ENCODE results near the gene PPY.
"Not testable (repeated sequence)": the region's sequence is repeated elsewhere in the genome, so short reads cannot be mapped to it uniquely, and the experiment has no call there.

PPY gene

GRCh38 chr17:43939886-43940285 is 2.4 kb downstream of the PPY start:
- H3K27me3 ChIP-seq (ENCODE audit: control insufficient read depth, insufficient read depth, low read length), result peaks cover 38% of the 10 kb centered on the region
- peaks cover 7% of the 10 kb centered on the region for H3K4me1 ChIP-seq (ENCODE audit: control insufficient read depth, insufficient read depth, low read length)
- H3K9me3 ChIP-seq (ENCODE audit: control insufficient read depth, insufficient read depth, low read length), result no peaks in the 10 kb centered on the region
- H3K36me3 ChIP-seq (ENCODE audit: control insufficient read depth, insufficient read depth, low read length), result no peaks in the 10 kb centered on the region
- H3K4me3 ChIP-seq (ENCODE audit: low read depth, low read length), result no peak overlapping the region
- no peak overlapping the region for H3K9ac ChIP-seq (ENCODE audit: low read depth, low read length)

DNA sequence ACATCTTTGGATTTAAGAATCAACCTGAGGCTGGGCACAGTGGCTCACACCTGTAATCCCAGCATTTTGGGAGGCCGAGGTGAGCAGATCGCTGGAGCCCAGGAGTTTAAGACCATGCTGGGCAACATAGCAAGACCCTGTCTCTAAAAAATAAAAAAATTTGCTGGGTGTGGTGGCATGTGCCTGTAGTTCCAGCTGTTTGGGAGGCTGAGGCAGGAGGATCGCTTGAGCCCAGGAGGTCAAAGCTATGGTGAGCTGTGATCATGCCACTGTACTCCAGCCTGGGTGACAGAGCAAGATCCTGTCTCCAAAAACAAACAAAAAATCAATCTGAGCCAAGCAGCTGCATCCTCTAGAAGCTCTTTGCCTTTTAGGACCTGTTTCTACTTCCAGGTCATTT is 2.8 kb downstream of the PPY start:
- not testable (repeated sequence) for H3K4me3 ChIP-seq (ENCODE audit: low read depth, low read length); H3K36me3 ChIP-seq (ENCODE audit: control insufficient read depth, insufficient read depth, low read length); H3K4me1 ChIP-seq (ENCODE audit: control insufficient read depth, insufficient read depth, low read length); H3K9me3 ChIP-seq (ENCODE audit: control insufficient read depth, insufficient read depth, low read length); H3K9ac ChIP-seq (ENCODE audit: low read depth, low read length)
- H3K27me3 ChIP-seq (ENCODE audit: control insufficient read depth, insufficient read depth, low read length), result peaks cover 38% of the 10 kb centered on the region

DNA sequence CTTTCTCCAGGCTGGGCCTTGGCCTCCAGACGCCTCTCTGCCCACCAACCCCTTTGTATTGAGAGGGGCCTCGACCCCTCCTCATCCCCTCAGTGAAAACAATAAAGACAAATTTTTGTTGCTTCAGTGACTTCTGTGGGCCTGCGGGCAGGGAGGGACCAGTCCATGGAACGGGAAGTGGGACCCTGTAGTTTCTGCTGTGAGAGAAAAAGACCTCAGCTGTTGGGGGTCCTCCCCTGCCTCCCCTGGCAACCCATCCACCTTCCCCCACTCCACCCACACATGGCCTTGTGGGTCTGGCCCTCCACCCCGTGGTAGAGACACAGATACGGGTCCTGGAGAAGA is 3.5 kb downstream of the PPY start:
- H3K9me3 ChIP-seq (ENCODE audit: control insufficient read depth, insufficient read depth, low read length), result no peaks in the 10 kb centered on the region
- H3K4me3 ChIP-seq (ENCODE audit: low read depth, low read length), result no peak overlapping the region
- peaks cover 38% of the 10 kb centered on the region for H3K27me3 ChIP-seq (ENCODE audit: control insufficient read depth, insufficient read depth, low read length)
- no peak overlapping the region for H3K9ac ChIP-seq (ENCODE audit: low read depth, low read length)
- no peaks in the 10 kb centered on the region for H3K36me3 ChIP-seq (ENCODE audit: control insufficient read depth, insufficient read depth, low read length)
- peaks cover 6% of the 10 kb centered on the region for H3K4me1 ChIP-seq (ENCODE audit: control insufficient read depth, insufficient read depth, low read length)

DNA sequence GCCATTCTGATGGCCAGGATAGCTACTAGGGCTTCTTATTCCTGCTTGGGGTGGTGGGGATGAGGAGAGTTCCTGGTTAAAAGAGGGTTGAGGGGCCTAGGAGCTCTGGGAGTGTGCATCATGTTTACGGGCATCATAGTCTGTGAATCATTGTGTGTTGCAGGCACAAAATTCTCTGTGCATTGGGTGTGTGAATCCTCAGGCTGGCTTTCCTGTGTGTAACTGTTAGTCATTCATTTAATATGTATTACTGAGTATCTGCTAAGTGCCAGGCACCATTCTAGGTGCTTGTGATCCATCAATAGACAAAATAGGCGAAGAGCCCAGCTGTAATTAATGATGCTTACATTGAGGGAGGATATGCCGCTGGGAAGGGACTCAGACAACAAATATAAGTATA is 5.8 kb downstream of the PPY start:
- Histone ChIP-seq H3K27me3 (ENCODE audit: control insufficient read depth, insufficient read depth, low read length) (peaks cover 38% of the 10 kb centered on the region), H3K9me3 (ENCODE audit: control insufficient read depth, insufficient read depth, low read length) (no peaks in the 10 kb centered on the region), H3K4me1 (ENCODE audit: control insufficient read depth, insufficient read depth, low read length) (peaks cover 2% of the 10 kb centered on the region), H3K36me3 (ENCODE audit: control insufficient read depth, insufficient read depth, low read length) (no peaks in the 10 kb centered on the region), H3K9ac (ENCODE audit: low read depth, low read length) (no peak overlapping the region), H3K4me3 (ENCODE audit: low read depth, low read length) (no peak overlapping the region)

DNA sequence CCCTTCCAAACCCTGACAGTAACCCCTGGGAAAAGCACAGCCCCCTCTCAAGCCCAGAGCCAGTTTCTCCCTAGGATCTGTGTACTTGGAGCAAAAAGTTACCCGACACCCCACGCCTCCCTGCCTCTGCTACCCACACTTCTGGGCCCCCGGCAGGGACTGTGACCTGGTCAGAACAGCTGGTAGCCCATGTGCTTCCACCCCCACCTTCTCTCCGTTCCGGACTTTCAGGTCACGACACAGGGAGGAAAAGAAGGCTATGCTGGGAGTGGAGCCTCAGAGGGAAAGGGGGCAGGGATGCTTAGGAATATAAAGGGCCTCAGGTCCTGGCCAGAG is 6.4 kb downstream of the PPY start:
- no peak overlapping the region for H3K9ac ChIP-seq (ENCODE audit: low read depth, low read length)
- H3K9me3 ChIP-seq (ENCODE audit: control insufficient read depth, insufficient read depth, low read length), result no peaks in the 10 kb centered on the region
- H3K4me3 ChIP-seq (ENCODE audit: low read depth, low read length), result no peak overlapping the region
- H3K36me3 ChIP-seq (ENCODE audit: control insufficient read depth, insufficient read depth, low read length), result no peaks in the 10 kb centered on the region
- H3K27me3 ChIP-seq (ENCODE audit: control insufficient read depth, insufficient read depth, low read length), result peaks cover 38% of the 10 kb centered on the region
- H3K4me1 ChIP-seq (ENCODE audit: control insufficient read depth, insufficient read depth, low read length), result peaks cover 2% of the 10 kb centered on the region

GRCh38 chr17:43935204-43935925 is 6.9 kb downstream of the PPY start:
- Histone ChIP-seq H3K4me3 (ENCODE audit: low read depth, low read length) (no peak overlapping the region), H3K36me3 (ENCODE audit: control insufficient read depth, insufficient read depth, low read length) (no peaks in the 10 kb centered on the region), H3K4me1 (ENCODE audit: control insufficient read depth, insufficient read depth, low read length) (peaks cover 2% of the 10 kb centered on the region), H3K9ac (ENCODE audit: low read depth, low read length) (no peak overlapping the region), H3K9me3 (ENCODE audit: control insufficient read depth, insufficient read depth, low read length) (no peaks in the 10 kb centered on the region), H3K27me3 (ENCODE audit: control insufficient read depth, insufficient read depth, low read length) (peaks cover 38% of the 10 kb centered on the region)

- no peaks in the 10 kb centered on the region for H3K36me3 ChIP-seq (ENCODE audit: control insufficient read depth, insufficient read depth, low read length)
- H3K4me3 ChIP-seq (ENCODE audit: low read depth, low read length), result no peak overlapping the region
- H3K9ac ChIP-seq (ENCODE audit: low read depth, low read length), result no peak overlapping the region
- H3K4me1 ChIP-seq (ENCODE audit: control insufficient read depth, insufficient read depth, low read length), result peaks cover 2% of the 10 kb centered on the region
- H3K9me3 ChIP-seq (ENCODE audit: control insufficient read depth, insufficient read depth, low read length), result no peaks in the 10 kb centered on the region
- peaks cover 29% of the 10 kb centered on the region for H3K27me3 ChIP-seq (ENCODE audit: control insufficient read depth, insufficient read depth, low read length)
These were observed 9.4 kb downstream of the PPY start for GRCh38 chr17:43932923-43933322.

DNA sequence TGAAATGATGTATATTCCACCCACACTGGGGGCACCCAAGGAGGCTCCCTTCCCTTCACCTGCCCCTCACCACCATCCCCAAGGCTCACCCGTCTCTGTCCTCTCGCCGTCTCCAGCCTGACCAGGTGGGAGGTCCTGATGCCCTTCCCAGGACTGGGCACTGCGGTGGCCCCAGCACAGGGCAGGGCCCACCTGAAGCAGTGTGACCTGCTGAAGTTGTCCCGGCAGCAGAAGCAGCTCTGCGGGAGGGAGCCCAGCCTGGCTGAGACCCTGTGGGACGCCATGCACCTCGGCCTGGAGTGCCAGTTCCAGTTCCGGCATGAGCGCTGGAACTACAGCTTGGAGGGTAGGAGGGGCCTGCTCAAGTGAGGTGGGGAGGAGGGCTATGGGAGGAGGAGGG is 9.9 kb downstream of the PPY start:
- Histone ChIP-seq H3K36me3 (ENCODE audit: control insufficient read depth, insufficient read depth, low read length) (no peaks in the 10 kb centered on the region), H3K9ac (ENCODE audit: low read depth, low read length) (no peak overlapping the region), H3K9me3 (ENCODE audit: control insufficient read depth, insufficient read depth, low read length) (no peaks in the 10 kb centered on the region), H3K4me3 (ENCODE audit: low read depth, low read length) (no peak overlapping the region), H3K4me1 (ENCODE audit: control insufficient read depth, insufficient read depth, low read length) (peaks cover 2% of the 10 kb centered on the region), H3K27me3 (ENCODE audit: control insufficient read depth, insufficient read depth, low read length) (peaks cover 29% of the 10 kb centered on the region)

DNA sequence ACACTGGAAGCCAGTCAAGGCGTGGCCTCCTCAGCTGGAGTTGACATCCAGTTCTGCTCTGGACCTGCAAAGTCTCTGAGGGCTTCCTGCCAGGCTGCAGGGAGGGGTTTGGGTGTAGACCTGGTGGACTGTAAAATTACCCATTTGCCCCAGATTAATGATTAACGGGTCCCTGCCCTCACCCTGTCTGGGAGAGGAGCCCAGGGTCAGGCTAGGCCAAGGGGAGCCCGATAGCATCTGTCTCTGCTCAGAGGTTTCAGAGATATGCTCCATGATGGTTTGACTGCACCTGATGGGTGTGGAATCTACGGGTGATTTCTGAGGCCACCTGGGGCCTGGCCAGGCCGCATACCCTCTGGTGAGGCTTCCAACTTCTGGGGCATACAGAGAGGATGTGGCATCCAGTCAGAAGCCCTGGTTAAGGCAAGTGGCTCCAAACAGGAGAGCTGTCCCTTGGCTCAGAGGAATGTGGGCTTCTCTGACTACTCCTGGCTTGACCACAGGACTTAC is 11.2 kb downstream of the PPY start:
- Histone ChIP-seq H3K36me3 (ENCODE audit: control insufficient read depth, insufficient read depth, low read length) (no peaks in the 10 kb centered on the region), H3K4me3 (ENCODE audit: low read depth, low read length) (no peak overlapping the region), H3K9me3 (ENCODE audit: control insufficient read depth, insufficient read depth, low read length) (no peaks in the 10 kb centered on the region), H3K4me1 (ENCODE audit: control insufficient read depth, insufficient read depth, low read length) (peaks cover 2% of the 10 kb centered on the region), H3K9ac (ENCODE audit: low read depth, low read length) (no peak overlapping the region), H3K27me3 (ENCODE audit: control insufficient read depth, insufficient read depth, low read length) (peaks cover 31% of the 10 kb centered on the region)

GRCh38 chr17:43928609-43929008 is 13.7 kb downstream of the PPY start:
- H3K27me3 ChIP-seq (ENCODE audit: control insufficient read depth, insufficient read depth, low read length), result peaks cover 46% of the 10 kb centered on the region
- no peaks in the 10 kb centered on the region for H3K4me1 ChIP-seq (ENCODE audit: control insufficient read depth, insufficient read depth, low read length)
- no peak overlapping the region for H3K4me3 ChIP-seq (ENCODE audit: low read depth, low read length)
- H3K9ac ChIP-seq (ENCODE audit: low read depth, low read length), result no peak overlapping the region
- no peaks in the 10 kb centered on the region for H3K36me3 ChIP-seq (ENCODE audit: control insufficient read depth, insufficient read depth, low read length)
- H3K9me3 ChIP-seq (ENCODE audit: control insufficient read depth, insufficient read depth, low read length), result no peaks in the 10 kb centered on the region

DNA sequence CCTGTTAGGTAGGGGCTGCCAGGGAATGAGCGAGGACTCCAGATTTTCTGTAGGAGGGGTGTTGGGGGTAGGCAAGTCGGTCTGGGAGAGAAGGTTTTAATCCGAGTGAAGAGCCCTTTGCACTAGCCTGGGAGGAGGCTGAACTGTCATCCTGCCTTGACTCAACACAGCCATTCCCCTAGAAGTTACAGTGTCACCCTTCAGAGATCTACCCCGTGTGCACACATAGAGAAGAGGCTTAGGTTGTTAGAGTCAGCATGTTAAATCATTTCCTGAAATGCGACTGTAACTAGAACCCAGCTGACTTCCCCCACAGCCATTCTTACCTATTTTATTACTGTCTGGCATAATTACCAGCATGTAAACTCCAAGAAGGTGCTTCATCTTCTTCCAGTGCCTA is 14.3 kb downstream of the PPY start:
- Histone ChIP-seq H3K4me3 (ENCODE audit: low read depth, low read length) (peak overlapping the region; percentile 19), H3K27me3 (ENCODE audit: control insufficient read depth, insufficient read depth, low read length) (peaks cover 51% of the 10 kb centered on the region)
- H3K36me3 ChIP-seq (ENCODE audit: control insufficient read depth, insufficient read depth, low read length); H3K9ac ChIP-seq (ENCODE audit: low read depth, low read length); H3K9me3 ChIP-seq (ENCODE audit: control insufficient read depth, insufficient read depth, low read length); H3K4me1 ChIP-seq (ENCODE audit: control insufficient read depth, insufficient read depth, low read length): not testable (repeated sequence)

DNA sequence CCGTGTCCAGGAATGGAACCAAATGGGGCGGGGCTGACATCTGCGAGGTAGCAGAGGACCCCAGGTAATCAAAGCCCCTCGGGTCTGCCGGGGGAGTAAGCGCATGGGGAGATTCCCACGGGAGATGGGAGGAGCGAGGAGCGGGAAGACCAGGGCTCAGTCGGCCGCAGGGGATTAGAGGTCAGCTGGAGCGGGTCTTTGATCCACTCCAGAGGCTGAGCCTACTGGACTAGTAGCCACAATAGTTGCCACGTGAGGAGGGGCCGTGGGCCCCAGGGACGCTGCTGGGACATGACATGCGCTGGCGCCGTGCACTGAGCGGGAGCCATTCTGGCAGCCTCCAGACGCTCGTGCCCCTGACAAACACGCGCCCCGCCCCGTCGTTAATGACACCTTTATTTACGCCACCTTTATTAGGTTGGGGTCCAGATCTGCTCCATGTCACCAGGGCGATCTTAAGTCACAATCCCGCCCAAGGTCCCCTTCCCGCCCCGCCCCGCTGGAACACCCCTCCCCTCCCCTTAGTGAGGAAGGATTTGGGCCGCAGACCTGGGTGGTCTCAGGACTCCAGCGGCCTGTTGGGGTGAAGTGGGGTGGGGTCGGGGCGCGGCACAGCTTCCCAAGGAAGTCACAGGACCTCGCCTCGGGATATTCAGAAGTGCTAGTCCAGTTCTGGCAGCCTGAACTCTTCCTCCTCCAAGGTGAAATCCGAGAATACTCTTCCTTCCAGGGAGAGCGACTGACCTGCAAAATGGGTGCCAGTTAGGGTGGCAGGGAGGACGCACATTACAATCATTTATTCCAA is 15.0 kb downstream of the PPY start:
- no peaks in the 10 kb centered on the region for H3K4me1 ChIP-seq (ENCODE audit: control insufficient read depth, insufficient read depth, low read length)
- peak overlapping the region; percentile 65 for H3K4me3 ChIP-seq (ENCODE audit: low read depth, low read length)
- H3K9me3 ChIP-seq (ENCODE audit: control insufficient read depth, insufficient read depth, low read length), result no peaks in the 10 kb centered on the region
- no peak overlapping the region for H3K9ac ChIP-seq (ENCODE audit: low read depth, low read length)
- H3K27me3 ChIP-seq (ENCODE audit: control insufficient read depth, insufficient read depth, low read length), result peaks cover 52% of the 10 kb centered on the region
- no peaks in the 10 kb centered on the region for H3K36me3 ChIP-seq (ENCODE audit: control insufficient read depth, insufficient read depth, low read length)
